ENCODE measurements around the gene SMYD3. TPM values are rescaled to one million over a fixed set of nuclear protein-coding genes. Genes with fewer than 3 reads are reported as not detected.

SMYD3 gene
- total and polyA plus RNA-seq, 2 donors (not counting 3 experiments of a cell fraction or from before 2014, with no cell fraction given): 16.0 to 32.1 TPM

- H2AFZ ChIP-seq (ENCODE audit: low read depth, low read length): no peak overlapping the region
- H3K9me1 ChIP-seq (replicated peaks; ENCODE audit: control insufficient read depth, extremely low read depth, insufficient read depth, low read length): no peaks in the 10 kb centered on the region
- H3K4me1 ChIP-seq (ENCODE audit: control insufficient read depth, extremely low read depth, insufficient read depth, low read length): no peaks in the 10 kb centered on the region
- no peaks in the 10 kb centered on the region for H3K9me3 ChIP-seq (replicated peaks; ENCODE audit: control insufficient read depth, insufficient read depth, low read length)
- no peak for FAIRE-seq
- intact Hi-C loops (cut with micrococcal nuclease): no loop called here
- H4K20me1 ChIP-seq (replicated peaks; ENCODE audit: control insufficient read depth, extremely low read depth, insufficient read depth, low read length): no peaks in the 10 kb centered on the region
- CTCF ChIA-PET: interaction anchor here (1.7 kb wide), 1 partner anchor 18 kb away, joined by 7 read pairs; no protein-coding TSS in a partner anchor
- no peak overlapping the region for H3K4me3 ChIP-seq (replicated peaks in 1 of 3; ENCODE audit: insufficient read depth in 1 of 3, low read depth in 1 of 3, low read length in 3 of 3)
- H3K36me3 ChIP-seq (ENCODE audit: control insufficient read depth in 2 of 2, extremely low read depth in 1 of 2, insufficient read depth in 2 of 2, low read length in 2 of 2): no peaks in the 10 kb centered on the region
- POLR2A ChIA-PET: no interaction called here
- BruUV-seq (replicated peaks): no TSS peak
- no peaks in the 10 kb centered on the region for H3K27me3 ChIP-seq (ENCODE audit: control insufficient read depth in 2 of 2, insufficient read depth in 2 of 2, low read length in 2 of 2)
- H3K27ac ChIP-seq (ENCODE audit: insufficient read depth, low read depth, low read length): no peak overlapping the region
- TF ChIP-seq, protein P1, sequence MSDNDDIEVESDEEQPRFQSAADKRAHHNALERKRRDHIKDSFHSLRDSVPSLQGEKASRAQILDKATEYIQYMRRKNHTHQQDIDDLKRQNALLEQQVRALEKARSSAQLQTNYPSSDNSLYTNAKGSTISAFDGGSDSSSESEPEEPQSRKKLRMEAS (IDR thresholded peaks at IDR 0.05; ENCODE audit: insufficient read depth, insufficient read length): no peak
- TF ChIP-seq CTCF (IDR thresholded peaks at IDR 0.05; ENCODE audit: extremely low read depth in 1 of 2, insufficient read depth in 1 of 2, low read depth in 1 of 2, low read length in 2 of 2): no peak
- dilution Hi-C loops (cut with MboI; ENCODE audit: extremely low pct_ligation_motif_present, low sequenced_read_pairs): no loop called here
- no peak for DNase-seq (ENCODE audit: low read depth, low spot score)
- no peak overlapping the region for H3K4me2 ChIP-seq (ENCODE audit: insufficient read depth, low read length)
- no peaks in the 10 kb centered on the region for H3K79me2 ChIP-seq (ENCODE audit: control insufficient read depth, insufficient read depth, low read length)
- H3K9ac ChIP-seq (replicated peaks; ENCODE audit: extremely low read depth, insufficient read depth, low read length): no peak overlapping the region
Observed at GRCh38 chr1:245906207-245906606, 600.9 kb downstream of the SMYD3 start.

DNA sequence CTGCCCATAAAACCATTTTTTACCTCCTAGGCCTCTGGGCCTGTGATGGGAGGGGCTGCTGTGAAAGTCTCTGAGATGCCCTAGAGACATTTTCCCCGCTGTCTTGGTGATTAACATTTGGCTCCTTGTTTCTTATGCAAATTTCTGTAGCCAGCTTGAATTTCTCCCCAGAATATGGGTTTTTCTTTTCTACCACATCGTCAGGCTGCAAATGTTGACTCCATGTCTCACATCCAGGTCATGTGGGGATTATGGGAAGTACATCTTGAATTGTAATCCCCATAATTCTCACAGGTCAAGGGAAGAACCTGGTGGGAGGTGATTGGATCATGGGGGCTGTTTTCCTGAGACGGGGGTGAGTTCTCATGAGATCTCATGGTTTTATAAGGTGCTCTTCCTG lies 603.2 kb downstream of the SMYD3 start:
- CTCF ChIA-PET: no interaction called here

More for the DNA sequence above, 603.2 kb downstream of the SMYD3 start:
- no peaks in the 10 kb centered on the region for H3K27me3 ChIP-seq (ENCODE audit: control insufficient read depth in 2 of 2, insufficient read depth in 2 of 2, low read length in 2 of 2)
- H3K79me2 ChIP-seq (ENCODE audit: control insufficient read depth, insufficient read depth, low read length): no peaks in the 10 kb centered on the region
- no peak overlapping the region for H3K27ac ChIP-seq (ENCODE audit: insufficient read depth, low read depth, low read length)
- no peak overlapping the region for H3K9ac ChIP-seq (replicated peaks; ENCODE audit: extremely low read depth, insufficient read depth, low read length)
- dilution Hi-C loops (cut with MboI; ENCODE audit: extremely low pct_ligation_motif_present, low sequenced_read_pairs) (no loop called here), intact Hi-C loops (cut with micrococcal nuclease) (no loop called here)
- no peak overlapping the region for H3K4me2 ChIP-seq (ENCODE audit: insufficient read depth, low read length)
- FAIRE-seq (no peak), DNase-seq (ENCODE audit: low read depth, low spot score) (no peak)
- TF ChIP-seq POLR2A (IDR thresholded peaks at IDR 0.05; ENCODE audit: low read depth, low read length): no peak
- TF ChIP-seq MYC (IDR thresholded peaks at IDR 0.05; ENCODE audit: low read depth, low read length): no peak
- no peak for TF ChIP-seq EZH2 (IDR thresholded peaks at IDR 0.05; ENCODE audit: borderline replicate concordance, low read depth, low read length, severe bottlenecking)
- no peak for TF ChIP-seq CTCF (IDR thresholded peaks at IDR 0.05; ENCODE audit: extremely low read depth in 1 of 2, insufficient read depth in 1 of 2, low read depth in 1 of 2, low read length in 2 of 2)
- no peak for TF ChIP-seq POLR2AphosphoS5 (IDR thresholded peaks at IDR 0.05; ENCODE audit: insufficient read depth, low read depth, low read length)
- no peaks in the 10 kb centered on the region for H3K4me1 ChIP-seq (ENCODE audit: control insufficient read depth, extremely low read depth, insufficient read depth, low read length)
- no peak overlapping the region for H2AFZ ChIP-seq (ENCODE audit: low read depth, low read length)
- no peak overlapping the region for H3K4me3 ChIP-seq (replicated peaks in 1 of 3; ENCODE audit: insufficient read depth in 1 of 3, low read depth in 1 of 3, low read length in 3 of 3)
- H3K9me3 ChIP-seq (replicated peaks; ENCODE audit: control insufficient read depth, insufficient read depth, low read length): no peaks in the 10 kb centered on the region
- BruUV-seq (replicated peaks): no TSS peak
- POLR2A ChIA-PET: no interaction called here
- no peaks in the 10 kb centered on the region for H3K36me3 ChIP-seq (ENCODE audit: control insufficient read depth in 2 of 2, extremely low read depth in 1 of 2, insufficient read depth in 2 of 2, low read length in 2 of 2)
- H3K9me1 ChIP-seq (replicated peaks; ENCODE audit: control insufficient read depth, extremely low read depth, insufficient read depth, low read length): no peaks in the 10 kb centered on the region
- no peaks in the 10 kb centered on the region for H4K20me1 ChIP-seq (replicated peaks; ENCODE audit: control insufficient read depth, extremely low read depth, insufficient read depth, low read length)
